HUES6 (cell line): ENCODE measurements around the gene UBE2U.
"Not testable (repeated sequence)": the region's sequence is repeated elsewhere in the genome, so short reads cannot be mapped to it uniquely, and the experiment has no call there.

Source experiments
- H3K27ac ChIP-seq: 2 replicates; pipeline ENCODE4 v1.7.0; 2013; ENCODE audit warnings: low read depth, mild to moderate bottlenecking, low read length, inconsistent platforms
- H3K27me3 ChIP-seq: 2 replicates; pipeline ENCODE4 v1.6.1; 2013; ENCODE audit warnings: low read length; ENCODE audit not compliant: control insufficient read depth, insufficient read depth
- H3K36me3 ChIP-seq: 2 replicates; pipeline ENCODE4 v1.6.1; 2013; ENCODE audit warnings: low read length; ENCODE audit not compliant: control insufficient read depth, insufficient read depth
- H3K4me1 ChIP-seq: 2 replicates; pipeline ENCODE4 v1.6.1; 2013; ENCODE audit warnings: low read length; ENCODE audit not compliant: control insufficient read depth, insufficient read depth
- H3K4me3 ChIP-seq: 2 replicates; pipeline ENCODE4 v1.5.1; 2013; ENCODE audit warnings: low read depth, low read length
- H3K9ac ChIP-seq: one replicate; pipeline ENCODE4 v1.6.1; 2013; ENCODE audit warnings: mild to moderate bottlenecking, low read length
- H3K9me3 ChIP-seq: 2 replicates; pipeline ENCODE4 v1.6.1; 2013; ENCODE audit warnings: low read depth, low read length; ENCODE audit not compliant: control insufficient read depth, insufficient read depth

UBE2U gene

GRCh38 chr1:64223329-64224151 lies 20.1 kb downstream of the UBE2U start:
- Histone ChIP-seq H3K36me3 (no peaks in the 10 kb centered on the region), H3K9me3 (no peaks in the 10 kb centered on the region), H3K27ac (no peak overlapping the region), H3K4me1 (no peaks in the 10 kb centered on the region), H3K4me3 (no peak overlapping the region), H3K9ac (no peak overlapping the region), H3K27me3 (no peaks in the 10 kb centered on the region)

GRCh38 chr1:64224236-64224635 lies 20.8 kb downstream of the UBE2U start:
- H3K9me3 ChIP-seq, H3K9ac ChIP-seq, H3K4me3 ChIP-seq, H3K27ac ChIP-seq, H3K27me3 ChIP-seq, H3K36me3 ChIP-seq, H3K4me1 ChIP-seq: not testable (repeated sequence)

GRCh38 chr1:64228167-64228957 lies 24.9 kb downstream of the UBE2U start:
- no peak overlapping the region for H3K4me3 ChIP-seq
- H3K9ac ChIP-seq: no peak overlapping the region
- H3K4me1 ChIP-seq: peaks cover 3% of the 10 kb centered on the region; the same call in 1 of the 2 replicates
- no peak overlapping the region for H3K27ac ChIP-seq
- no peaks in the 10 kb centered on the region for H3K9me3 ChIP-seq
- H3K36me3 ChIP-seq: no peaks in the 10 kb centered on the region
- no peaks in the 10 kb centered on the region for H3K27me3 ChIP-seq

- no peaks in the 10 kb centered on the region for H3K9me3 ChIP-seq
- peaks cover 3% of the 10 kb centered on the region; the same call in 1 of the 2 replicates for H3K4me1 ChIP-seq
- H3K27ac ChIP-seq: no peak overlapping the region
- H3K36me3 ChIP-seq: no peaks in the 10 kb centered on the region
- H3K27me3 ChIP-seq: no peaks in the 10 kb centered on the region
- no peak overlapping the region for H3K4me3 ChIP-seq
- H3K9ac ChIP-seq: no peak overlapping the region
Observed at GRCh38 chr1:64229307-64229706, 25.9 kb downstream of the UBE2U start.

GRCh38 chr1:64231153-64231552 lies 27.7 kb downstream of the UBE2U start:
- Histone ChIP-seq H3K36me3 (no peaks in the 10 kb centered on the region), H3K27me3 (no peaks in the 10 kb centered on the region), H3K9me3 (no peaks in the 10 kb centered on the region), H3K4me1 (peaks cover 3% of the 10 kb centered on the region; the same call in 1 of the 2 replicates), H3K4me3 (no peak overlapping the region), H3K27ac (no peak overlapping the region), H3K9ac (no peak overlapping the region)

GRCh38 chr1:64231654-64232053 lies 28.2 kb downstream of the UBE2U start:
- Histone ChIP-seq H3K27ac (no peak overlapping the region), H3K9me3 (no peaks in the 10 kb centered on the region), H3K36me3 (no peaks in the 10 kb centered on the region)

GRCh38 chr1:64234714-64235113 lies 31.3 kb downstream of the UBE2U start:
- peaks cover 3% of the 10 kb centered on the region; the same call in 1 of the 2 replicates for H3K4me1 ChIP-seq
- H3K27me3 ChIP-seq: no peaks in the 10 kb centered on the region
- H3K27ac ChIP-seq: no peak overlapping the region
- H3K9ac ChIP-seq: no peak overlapping the region
- H3K36me3 ChIP-seq: no peaks in the 10 kb centered on the region
- no peaks in the 10 kb centered on the region for H3K9me3 ChIP-seq
- H3K4me3 ChIP-seq: no peak overlapping the region

More at GRCh38 chr1:64231654-64232053, 28.2 kb downstream of the UBE2U start:
- Histone ChIP-seq H3K4me3 (no peak overlapping the region), H3K27me3 (no peaks in the 10 kb centered on the region), H3K4me1 (peaks cover 3% of the 10 kb centered on the region; the same call in 1 of the 2 replicates), H3K9ac (no peak overlapping the region)

- peaks cover 3% of the 10 kb centered on the region; the same call in 1 of the 2 replicates for H3K4me1 ChIP-seq
- no peak overlapping the region for H3K4me3 ChIP-seq
- no peaks in the 10 kb centered on the region for H3K36me3 ChIP-seq
- no peak overlapping the region for H3K9ac ChIP-seq
- no peak overlapping the region for H3K27ac ChIP-seq
- no peaks in the 10 kb centered on the region for H3K9me3 ChIP-seq
- no peaks in the 10 kb centered on the region for H3K27me3 ChIP-seq
Observed at GRCh38 chr1:64235181-64235580, 31.8 kb downstream of the UBE2U start.

- no peak overlapping the region for H3K27ac ChIP-seq
- no peaks in the 10 kb centered on the region for H3K36me3 ChIP-seq
- H3K27me3 ChIP-seq: no peaks in the 10 kb centered on the region
- H3K9me3 ChIP-seq: no peaks in the 10 kb centered on the region
- H3K9ac ChIP-seq: no peak overlapping the region
- peaks cover 3% of the 10 kb centered on the region; the same call in 1 of the 2 replicates for H3K4me1 ChIP-seq
- H3K4me3 ChIP-seq: no peak overlapping the region
Observed at GRCh38 chr1:64235910-64236309, 32.5 kb downstream of the UBE2U start.

- Histone ChIP-seq H3K4me3 (no peak overlapping the region), H3K27ac (no peak overlapping the region), H3K36me3 (no peaks in the 10 kb centered on the region), H3K4me1 (no peaks in the 10 kb centered on the region), H3K27me3 (no peaks in the 10 kb centered on the region), H3K9me3 (no peaks in the 10 kb centered on the region), H3K9ac (no peak overlapping the region)
Observed at GRCh38 chr1:64236541-64236954, 33.1 kb downstream of the UBE2U start.

- not testable (repeated sequence) for H3K4me3 ChIP-seq, H3K27me3 ChIP-seq, H3K36me3 ChIP-seq, H3K9ac ChIP-seq, H3K9me3 ChIP-seq, H3K27ac ChIP-seq
- H3K4me1 ChIP-seq: peaks cover 17% of the 10 kb centered on the region
Observed at GRCh38 chr1:64239519-64239918, 36.1 kb downstream of the UBE2U start.
